CD4-positive, alpha-beta T cell treated with Interleukin-12 subunit alpha and Interleukin-12 subunit beta, for 1 hour (primary cell): ENCODE measurements around the gene KRT4.
"Not testable (repeated sequence)": the region's sequence is repeated elsewhere in the genome, so short reads cannot be mapped to it uniquely, and the experiment has no call there.

Experiments
- DNase-seq: peaks from one replicate; pipeline ENCODE4 v3.0.0-alpha.2; 2020

KRT4 gene

DNA sequence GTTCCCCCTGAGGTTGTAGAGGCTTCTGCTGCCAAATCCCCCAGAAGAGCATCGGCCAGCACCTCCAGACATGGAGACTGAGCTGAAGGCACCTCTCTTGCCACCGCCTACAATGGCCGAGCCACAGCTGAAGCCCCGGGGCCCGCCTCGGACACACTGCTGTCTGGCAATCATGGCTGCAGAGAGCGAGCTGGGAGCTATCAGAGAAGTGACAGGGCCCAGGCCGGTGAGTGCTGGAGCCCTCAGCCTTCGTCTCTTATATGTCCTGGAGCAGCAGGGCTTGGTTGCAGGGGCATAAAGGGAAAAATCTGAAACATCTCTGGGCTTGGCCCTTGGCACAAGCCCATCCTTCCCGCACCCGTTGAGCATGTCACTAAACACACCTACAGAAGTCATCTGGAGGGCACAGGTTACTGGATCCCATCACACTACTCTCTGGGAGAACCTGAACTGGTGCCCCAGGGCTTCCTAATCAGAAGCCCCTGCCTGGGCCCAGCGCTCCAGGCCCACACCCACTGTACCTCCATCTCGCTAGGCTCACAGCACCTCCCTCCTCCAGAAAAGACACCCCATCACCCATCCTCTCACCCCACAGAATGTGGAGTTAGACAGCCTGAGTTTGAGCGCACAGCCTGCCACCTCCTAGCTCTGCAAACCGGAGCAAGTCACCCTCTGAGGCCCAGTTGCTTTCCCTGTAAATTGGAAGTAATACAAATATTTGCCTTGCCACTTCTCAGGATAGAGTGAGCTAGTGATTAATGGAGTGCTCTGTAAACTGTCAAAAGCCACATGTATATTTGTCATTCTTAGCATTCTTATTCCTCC lies at the start of gene KRT4:
Gene KRT4 (minus strand): TSS at position 232 of the 825 bp plus-strand sequence. CDS start 58 bp downstream, at position 174.
- DNase-seq: no peak

GRCh38 chr12:52862023-52862422 lies 48.1 kb upstream of the KRT4 start:
- DNase-seq: no peak

- DNase-seq: no peak
Observed at GRCh38 chr12:52861511-52861910, 47.6 kb upstream of the KRT4 start.

DNA sequence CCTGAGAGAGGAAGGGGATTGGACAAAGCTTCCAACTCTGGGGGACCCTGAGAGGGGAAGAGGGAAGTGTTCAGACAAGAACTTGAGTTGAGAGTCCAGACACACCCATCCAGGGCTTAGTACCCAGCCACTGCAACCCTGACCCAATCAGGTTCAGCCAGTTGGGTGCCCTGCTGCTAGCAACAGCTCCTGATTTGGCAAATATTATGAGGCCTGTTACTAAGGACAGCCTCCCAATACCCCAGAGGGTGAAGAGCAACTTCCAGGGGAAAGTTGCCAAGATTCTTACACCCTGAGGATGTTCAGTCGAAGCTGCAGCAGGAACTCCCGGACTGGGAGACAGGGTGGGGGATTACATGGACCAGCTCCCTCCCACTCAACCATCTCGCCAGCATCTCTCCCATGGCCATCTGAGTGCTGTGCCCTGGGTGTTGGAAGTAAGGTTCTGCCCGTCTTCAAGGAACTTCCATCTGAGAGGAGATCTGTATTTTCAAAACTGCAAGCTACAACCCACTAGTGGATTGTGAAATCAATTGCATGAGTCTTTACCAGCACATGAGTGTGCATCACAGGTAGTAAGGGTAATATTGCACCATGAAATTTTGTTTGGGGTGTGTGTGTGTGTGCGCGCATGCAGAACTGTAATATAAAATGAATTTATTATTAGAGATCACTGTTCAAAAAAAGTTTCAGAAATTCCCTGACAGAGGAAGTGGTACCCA lies 46.3 kb upstream of the KRT4 start:
- DNase-seq: no peak

GRCh38 chr12:52857500-52857899 lies 43.6 kb upstream of the KRT4 start:
- no peak for DNase-seq

DNA sequence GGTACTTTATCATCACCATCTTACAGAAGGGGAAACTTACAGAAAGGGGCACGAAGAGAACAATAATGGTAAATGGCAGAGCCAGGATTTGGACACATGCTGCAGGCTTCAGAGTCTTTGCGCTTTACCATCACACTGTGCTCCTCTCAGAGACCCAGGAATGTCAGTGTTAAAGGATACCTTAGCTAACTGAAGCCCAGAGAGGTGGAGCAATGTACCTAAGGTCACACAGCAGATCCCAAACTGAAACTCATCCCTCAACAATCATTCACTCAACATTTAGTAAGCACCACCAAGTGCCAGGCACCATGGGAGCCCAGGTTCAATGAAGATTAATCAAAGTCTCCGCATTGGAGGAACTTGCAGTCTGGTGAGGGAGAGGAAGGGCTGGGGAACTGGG lies 42.9 kb upstream of the KRT4 start:
- DNase-seq: no peak

GRCh38 chr12:52856077-52856476 lies 42.2 kb upstream of the KRT4 start:
- not testable (repeated sequence) for DNase-seq

- DNase-seq: no peak
Observed at GRCh38 chr12:52851787-52852186, 37.9 kb upstream of the KRT4 start.

- DNase-seq: no peak
Observed at GRCh38 chr12:52850681-52851080, 36.8 kb upstream of the KRT4 start.

DNA sequence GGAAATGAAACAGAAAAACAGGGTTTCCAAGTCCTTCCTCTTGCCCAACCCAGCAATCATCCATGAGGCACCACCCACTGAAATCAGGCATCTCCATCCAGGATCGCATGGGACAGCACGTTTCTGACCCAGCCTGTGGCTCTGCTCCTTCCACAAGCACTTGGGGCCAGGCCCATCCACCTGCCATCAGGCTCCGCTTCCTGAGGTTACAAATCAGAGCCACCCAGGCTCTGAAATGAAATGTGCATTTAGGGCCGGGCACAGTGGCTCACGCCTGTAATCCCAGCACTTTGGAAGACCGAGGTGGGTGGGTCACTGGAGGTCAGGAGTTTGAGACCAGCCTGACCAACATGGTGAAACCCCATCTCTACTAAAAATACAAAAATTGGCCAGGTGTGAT lies 35.6 kb upstream of the KRT4 start:
- no peak for DNase-seq

DNA sequence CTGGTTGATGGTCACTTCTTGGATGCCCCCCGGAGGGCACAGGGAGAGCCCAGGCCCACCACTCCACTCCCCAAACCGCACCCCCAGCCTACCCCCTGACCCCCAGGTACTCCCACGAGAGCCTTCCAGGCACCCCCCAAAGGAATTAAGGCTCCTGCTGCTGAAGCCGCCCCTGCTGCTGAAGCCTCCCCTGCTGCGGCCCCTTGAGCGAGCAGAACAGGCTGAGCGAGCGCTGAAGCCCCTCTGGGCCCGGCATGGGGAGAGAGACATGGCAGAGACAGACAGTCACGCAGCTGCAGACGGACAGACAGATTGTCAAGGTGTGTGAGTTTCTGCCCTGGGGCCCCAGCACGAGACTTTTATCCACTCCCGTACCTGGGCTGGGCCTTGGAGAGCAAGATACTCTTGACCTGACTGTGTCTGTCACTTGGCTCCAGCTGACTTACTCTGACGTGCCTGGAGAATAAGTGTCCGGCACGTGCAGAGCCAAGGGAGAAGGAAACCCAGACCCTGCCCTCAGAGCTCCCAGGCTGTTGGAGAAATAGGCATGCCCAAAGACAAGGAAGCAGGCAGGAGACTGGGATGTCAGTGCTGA lies 34.8 kb upstream of the KRT4 start, which contains the start of gene KRT78:
Gene KRT78 (minus strand): TSS at position 334 of the 595 bp plus-strand sequence. CDS start 64 bp downstream, at position 270.
- no peak for DNase-seq

- no peak for DNase-seq
Observed at GRCh38 chr12:52847335-52848102, 33.6 kb upstream of the KRT4 start.

DNA sequence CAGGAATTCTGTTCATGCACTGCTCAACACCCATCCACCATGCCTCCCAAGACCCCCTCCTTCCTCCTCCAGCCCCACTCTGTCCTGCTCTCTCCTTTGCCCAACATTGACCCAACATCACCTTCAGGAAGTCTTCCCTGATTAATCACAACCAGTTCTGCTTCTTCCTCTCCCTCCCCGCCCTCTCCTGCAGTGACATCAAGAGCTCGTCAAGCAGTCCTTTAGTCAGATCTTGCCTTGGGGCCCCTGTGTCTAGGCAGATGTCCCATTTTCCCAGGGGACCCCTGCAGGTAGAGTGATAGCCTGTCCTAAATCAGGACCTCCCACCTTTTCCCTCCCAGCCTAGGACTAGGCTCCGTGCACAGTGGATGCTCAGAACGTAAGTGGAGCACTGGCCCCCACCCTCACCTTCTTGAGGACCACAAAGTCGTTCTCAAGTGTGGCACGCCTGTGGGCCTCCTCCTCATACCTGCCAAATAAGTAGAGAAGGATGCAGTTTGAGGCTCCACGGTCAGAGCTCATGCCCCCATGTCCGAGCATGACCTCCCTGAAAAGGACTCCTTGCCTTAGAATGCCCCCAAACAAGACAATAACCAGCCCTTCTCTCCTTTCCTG lies 32.5 kb upstream of the KRT4 start:
- no peak for DNase-seq

GRCh38 chr12:52845946-52846345 lies 32.0 kb upstream of the KRT4 start:
- no peak for DNase-seq

GRCh38 chr12:52844386-52844785 lies 30.5 kb upstream of the KRT4 start:
- no peak for DNase-seq

DNA sequence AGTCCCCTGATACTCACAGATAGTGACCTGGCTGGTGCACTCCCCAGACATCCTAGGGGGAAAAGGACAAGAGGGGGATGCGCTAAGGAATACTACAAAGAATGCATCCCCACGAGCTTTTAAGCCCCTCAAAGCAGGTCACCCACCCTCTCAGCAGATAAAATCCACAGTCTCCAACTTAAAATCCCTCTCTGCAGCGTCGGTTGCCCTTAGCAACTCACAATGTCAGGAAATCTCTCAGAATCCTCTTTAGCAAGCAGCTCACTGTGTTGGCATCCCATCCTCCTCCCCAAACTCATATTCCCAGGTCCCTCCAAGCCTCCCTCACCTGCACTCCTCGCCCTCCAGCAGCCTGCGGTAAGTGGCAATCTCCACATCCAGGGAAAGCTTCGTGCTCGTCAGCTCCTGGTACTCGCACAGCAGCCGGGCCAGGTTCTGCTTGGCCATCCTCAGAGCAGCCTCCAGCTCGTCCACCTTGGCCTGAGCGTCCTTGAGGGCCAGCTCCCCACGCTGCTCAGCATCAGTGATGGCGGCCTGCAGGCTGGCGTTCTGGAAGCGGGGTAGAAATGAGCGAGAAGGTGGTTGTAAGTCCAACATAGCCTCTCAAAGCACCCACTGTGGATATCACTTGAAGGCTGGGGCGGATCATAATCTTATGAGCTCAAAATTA lies 25.7 kb upstream of the KRT4 start:
- no peak for DNase-seq

- DNase-seq: no peak
Observed at GRCh38 chr12:52838609-52839435, 24.9 kb upstream of the KRT4 start.

GRCh38 chr12:52837781-52838608 lies 24.1 kb upstream of the KRT4 start:
- no peak for DNase-seq

DNA sequence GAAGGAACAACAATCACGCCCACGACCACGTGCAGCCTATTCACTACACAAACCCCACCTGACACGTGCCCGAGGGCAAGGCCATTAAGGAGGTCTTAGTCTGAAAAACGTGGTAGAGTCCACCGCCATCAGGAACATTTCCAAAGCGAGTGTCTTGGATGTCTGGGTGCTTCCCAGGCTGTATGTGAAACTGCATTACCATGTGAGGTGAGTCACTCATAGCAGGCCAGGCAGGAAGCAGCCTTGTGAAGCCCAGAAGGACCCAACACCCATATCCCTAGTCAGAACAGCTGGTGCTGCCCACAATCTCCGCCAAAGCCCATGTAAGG lies 23.5 kb upstream of the KRT4 start:
- DNase-seq: no peak
